A549 (cell line): ENCODE data around the gene PODNL1.

Experiments
- TF ChIP-seq, protein P1 (sequence below): fragments of >200 bp; sonication (Bioruptor Twin); formaldehyde crosslinking; IDR thresholded peaks from 3 replicates; pipeline ENCODE4 v1.5.1; 2016
- TF ChIP-seq, protein P2 (sequence below): IDR thresholded peaks from 2 replicates; pipeline ENCODE4 v1.6.1; 2012

DNA sequence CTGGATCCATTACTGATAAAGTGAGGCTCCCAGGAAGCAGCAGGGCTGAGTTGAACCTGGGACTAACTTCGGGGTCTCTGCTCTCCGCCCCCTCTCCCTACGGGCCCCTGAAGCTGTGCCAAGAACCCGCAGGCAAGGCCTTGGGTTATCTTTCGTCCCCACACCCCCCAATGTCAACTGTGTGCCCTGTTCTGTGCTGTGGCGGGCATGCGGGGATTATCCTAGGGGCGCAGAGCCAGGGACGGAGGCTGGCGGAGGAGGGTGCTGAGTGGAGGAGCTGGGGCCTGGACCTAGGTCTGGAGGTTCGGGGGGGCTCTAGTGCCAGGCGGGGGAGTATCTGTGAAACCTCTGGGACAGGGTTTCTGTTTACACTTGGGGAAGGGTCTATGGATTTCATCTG lies 41.5 kb upstream of the PODNL1 start:
- TF ChIP-seq, protein P1, sequence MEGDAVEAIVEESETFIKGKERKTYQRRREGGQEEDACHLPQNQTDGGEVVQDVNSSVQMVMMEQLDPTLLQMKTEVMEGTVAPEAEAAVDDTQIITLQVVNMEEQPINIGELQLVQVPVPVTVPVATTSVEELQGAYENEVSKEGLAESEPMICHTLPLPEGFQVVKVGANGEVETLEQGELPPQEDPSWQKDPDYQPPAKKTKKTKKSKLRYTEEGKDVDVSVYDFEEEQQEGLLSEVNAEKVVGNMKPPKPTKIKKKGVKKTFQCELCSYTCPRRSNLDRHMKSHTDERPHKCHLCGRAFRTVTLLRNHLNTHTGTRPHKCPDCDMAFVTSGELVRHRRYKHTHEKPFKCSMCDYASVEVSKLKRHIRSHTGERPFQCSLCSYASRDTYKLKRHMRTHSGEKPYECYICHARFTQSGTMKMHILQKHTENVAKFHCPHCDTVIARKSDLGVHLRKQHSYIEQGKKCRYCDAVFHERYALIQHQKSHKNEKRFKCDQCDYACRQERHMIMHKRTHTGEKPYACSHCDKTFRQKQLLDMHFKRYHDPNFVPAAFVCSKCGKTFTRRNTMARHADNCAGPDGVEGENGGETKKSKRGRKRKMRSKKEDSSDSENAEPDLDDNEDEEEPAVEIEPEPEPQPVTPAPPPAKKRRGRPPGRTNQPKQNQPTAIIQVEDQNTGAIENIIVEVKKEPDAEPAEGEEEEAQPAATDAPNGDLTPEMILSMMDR = no peak
- TF ChIP-seq, protein P2, sequence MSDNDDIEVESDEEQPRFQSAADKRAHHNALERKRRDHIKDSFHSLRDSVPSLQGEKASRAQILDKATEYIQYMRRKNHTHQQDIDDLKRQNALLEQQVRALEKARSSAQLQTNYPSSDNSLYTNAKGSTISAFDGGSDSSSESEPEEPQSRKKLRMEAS = no peak
